ENCODE results near the gene CTAGE4.
"Not testable (repeated sequence)": the region's sequence is repeated elsewhere in the genome, so short reads cannot be mapped to it uniquely, and the experiment has no call there.

Gene CTAGE4, protein sequence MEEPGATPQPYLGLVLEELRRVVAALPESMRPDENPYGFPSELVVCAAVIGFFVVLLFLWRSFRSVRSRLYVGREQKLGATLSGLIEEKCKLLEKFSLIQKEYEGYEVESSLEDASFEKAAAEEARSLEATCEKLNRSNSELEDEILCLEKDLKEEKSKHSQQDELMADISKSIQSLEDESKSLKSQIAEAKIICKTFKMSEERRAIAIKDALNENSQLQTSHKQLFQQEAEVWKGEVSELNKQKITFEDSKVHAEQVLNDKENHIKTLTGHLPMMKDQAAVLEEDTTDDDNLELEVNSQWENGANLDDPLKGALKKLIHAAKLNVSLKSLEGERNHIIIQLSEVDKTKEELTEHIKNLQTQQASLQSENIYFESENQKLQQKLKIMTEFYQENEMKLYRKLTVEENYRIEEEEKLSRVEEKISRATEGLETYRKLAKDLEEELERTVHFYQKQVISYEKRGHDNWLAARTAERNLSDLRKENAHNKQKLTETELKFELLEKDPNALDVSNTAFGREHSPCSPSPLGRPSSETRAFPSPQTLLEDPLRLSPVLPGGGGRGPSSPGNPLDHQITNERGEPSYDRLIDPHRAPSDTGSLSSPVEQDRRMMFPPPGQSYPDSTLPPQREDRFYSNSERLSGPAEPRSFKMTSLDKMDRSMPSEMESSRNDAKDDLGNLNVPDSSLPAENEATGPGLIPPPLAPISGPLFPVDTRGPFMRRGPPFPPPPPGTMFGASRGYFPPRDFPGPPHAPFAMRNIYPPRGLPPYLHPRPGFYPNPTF

DNA sequence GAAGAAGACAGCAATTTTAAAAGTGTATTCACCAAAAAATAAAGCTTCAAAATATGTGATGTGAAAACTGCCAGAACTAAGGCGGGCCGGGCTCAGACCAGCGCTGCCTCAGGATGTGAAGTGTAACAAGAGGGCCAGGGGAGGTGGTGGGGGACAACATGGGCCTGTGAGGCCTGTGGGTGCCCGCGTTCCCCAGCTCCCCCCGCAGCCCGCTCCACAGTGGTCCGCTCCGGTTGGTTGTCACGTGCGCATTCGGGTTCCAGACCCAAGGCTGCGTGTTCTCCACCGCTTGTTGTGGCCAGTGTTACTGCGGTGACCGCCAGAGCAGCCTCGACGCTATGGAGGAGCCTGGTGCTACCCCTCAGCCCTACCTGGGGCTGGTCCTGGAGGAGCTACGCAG is at the start of gene CTAGE4:
Gene CTAGE4, plus strand, starts transcription at position 301 of the 400 bp plus-strand sequence. Its CDS starts 38 bp downstream, at position 339.
- DNase-seq, result not testable (repeated sequence)

DNA sequence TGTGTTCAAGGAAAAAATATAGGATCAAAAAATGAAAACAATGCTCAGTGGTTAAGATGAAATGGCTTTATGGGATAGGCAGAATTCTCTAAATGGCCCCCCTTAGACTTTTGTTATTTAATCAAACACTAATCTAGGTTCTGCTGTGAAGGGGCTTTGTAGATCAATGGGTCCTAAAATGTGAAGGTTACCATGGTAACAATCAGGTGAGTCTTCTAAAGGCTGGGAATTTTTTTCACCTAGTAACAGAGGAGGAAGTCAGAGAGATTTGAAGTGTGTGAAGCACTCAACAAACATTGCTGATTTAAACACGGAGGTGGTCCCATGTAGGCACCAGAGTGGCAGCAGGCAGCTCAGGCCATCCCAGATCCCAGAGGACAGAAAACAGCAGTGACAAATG is 49.1 kb upstream of the CTAGE4 start:
- no peak for DNase-seq

DNA sequence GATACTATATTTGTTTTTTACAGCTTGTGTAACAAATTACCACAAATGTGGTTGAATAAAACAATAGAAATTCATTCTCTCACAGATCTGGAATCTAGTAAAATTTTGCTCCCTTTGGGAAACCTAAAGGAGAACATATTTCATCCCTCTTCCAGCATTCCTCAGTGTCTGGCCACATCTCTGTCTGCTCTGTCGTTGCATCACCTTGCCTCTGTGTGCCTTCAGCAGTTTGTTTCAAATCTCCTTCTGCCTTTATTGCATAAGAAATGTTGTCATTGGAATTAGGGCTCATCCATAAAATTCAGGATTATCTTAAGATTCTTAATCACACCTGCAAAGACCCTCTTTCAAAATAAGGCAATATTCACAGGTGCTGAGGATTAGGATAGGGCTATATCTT is 45.8 kb upstream of the CTAGE4 start:
- DNase-seq, result no peak

DNA sequence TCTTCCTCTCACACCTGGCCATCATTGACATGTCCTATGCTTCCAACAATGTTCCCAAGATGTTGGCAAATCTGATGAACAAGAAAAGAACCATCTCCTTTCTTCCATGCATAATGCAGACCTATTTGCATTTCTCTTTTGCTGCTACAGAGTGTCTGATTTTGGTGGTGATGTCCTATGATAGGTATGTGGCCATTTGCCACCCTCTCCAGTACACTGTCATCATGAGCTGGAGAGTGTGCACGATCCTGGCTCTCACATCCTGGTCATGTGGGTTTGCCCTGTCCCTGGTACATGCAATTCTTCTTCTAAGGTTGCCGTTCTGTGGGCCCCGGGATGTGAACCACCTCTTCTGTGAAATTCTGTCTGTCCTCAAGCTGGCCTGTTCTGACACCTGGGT is 41.1 kb upstream of the CTAGE4 start:
- DNase-seq, result no peak

DNA sequence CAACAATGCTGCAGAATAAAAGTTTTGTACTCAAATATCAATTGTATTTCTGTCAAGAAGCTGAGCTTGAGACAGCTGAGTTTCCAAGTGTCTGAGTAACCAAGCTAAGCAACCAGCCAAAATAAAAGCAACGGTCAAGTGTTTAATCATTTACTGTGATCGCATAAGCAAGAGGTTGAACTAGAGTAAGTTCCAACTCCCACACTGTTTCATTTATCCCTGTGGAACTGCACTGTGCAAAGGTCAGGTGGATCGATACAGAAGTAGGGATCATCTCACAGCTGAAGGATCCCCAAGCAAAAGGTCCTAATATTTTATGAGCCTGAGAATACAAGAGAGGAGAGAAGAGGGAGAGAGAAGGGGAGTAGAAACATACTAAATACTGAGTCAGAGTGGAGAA is 38.8 kb upstream of the CTAGE4 start:
- no peak for DNase-seq

DNA sequence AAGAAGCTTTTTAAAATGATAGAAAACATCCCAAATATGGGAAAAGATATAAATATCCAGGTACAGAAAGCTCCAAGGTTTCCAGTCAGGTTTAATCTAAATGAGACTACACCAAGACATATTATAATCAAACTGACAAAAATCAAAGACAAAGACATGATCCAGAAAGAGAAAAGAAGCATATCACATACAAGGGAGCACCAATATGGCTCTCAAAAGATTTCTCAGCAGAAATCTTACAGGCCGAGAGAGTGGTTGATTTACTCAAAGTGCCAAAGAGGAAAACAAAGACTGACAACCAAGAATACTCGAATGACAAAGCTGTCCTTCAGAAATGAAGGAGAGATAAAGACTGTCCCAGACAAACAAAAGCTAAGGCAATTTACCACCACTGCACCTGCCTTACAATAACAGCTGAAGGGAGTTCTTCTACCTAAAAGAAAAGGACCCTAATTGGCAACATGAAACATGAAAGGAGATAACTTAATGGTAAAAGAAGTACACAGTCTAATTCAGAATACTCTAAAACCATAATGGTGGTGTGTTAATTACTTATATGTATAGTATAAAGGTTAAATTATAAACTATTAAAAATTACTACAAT is 34.9 kb upstream of the CTAGE4 start:
- no peak for DNase-seq

DNA sequence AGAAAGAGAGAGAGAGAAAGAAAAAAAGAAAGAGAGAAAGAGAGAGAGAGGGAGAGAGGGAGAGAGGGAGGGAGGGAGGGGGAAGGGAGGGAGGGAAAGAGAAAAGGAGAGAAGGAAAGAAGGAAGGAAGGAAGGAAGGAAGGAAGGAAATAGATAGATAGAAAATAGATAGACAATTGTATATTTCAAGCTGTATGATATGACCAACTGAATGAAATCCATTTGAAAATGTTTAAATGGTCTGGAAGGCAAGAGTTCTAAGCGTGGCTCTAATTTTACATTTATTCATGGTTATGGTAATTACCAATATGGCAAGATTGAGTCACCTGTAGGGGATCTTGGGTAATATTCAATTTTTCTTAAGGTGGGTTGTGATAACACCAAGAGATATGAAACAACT is 24.4 kb upstream of the CTAGE4 start:
- DNase-seq, result no peak

DNA sequence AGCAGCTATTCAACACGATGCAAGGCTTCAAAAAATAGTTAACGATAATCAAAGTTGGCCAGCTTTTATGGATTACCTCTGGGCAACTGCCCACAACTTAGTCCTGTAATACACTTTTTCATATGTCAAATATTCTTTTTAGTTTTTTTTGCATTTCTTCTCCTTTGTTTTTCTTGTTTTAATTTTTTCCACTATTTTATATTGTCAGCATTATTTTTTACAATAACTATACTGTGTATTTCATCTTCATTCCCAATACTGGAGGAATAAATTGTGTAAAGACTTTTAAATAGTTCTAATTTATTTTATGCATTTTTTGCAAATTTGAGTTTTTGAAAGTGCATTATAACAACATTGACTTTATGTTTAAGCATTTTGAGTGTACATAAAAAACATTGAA is 18.5 kb upstream of the CTAGE4 start:
- DNase-seq, result no peak

DNA sequence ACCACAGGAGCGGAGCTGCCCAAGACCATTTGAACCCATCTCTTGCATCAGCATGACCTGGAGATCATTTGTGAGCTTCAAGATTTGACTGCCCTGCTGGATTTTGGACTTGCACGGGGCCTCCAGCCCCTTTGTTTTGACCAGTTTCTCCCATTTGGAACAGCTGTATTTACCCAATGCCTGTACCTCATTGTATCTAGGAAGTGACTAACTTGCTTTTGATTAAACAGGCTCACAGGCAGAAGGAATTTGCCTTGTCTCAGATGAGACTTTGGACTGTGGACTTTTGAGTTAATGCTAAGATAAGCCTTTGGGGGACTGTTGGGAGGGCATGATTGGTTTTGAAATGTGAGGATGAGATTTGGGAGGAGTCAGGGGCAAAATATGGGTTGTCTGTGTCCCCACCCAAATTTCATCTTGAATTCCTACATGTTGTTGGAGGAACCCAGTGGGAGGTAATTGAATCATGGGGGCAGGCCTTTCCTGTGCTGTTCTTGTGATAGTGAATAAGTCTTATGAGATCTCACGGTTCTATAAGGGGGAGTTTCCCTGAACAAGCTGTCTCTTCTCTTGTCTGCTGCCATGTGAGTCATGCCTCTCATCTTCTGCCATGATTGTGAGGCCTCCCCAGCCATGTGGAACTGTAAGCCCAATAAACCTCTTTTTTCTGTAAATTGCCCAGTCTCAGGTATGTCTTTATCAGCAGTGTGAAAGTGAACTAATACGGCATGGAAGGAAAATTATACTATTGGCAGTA is 11.5 kb upstream of the CTAGE4 start:
- DNase-seq, result not testable (repeated sequence)

DNA sequence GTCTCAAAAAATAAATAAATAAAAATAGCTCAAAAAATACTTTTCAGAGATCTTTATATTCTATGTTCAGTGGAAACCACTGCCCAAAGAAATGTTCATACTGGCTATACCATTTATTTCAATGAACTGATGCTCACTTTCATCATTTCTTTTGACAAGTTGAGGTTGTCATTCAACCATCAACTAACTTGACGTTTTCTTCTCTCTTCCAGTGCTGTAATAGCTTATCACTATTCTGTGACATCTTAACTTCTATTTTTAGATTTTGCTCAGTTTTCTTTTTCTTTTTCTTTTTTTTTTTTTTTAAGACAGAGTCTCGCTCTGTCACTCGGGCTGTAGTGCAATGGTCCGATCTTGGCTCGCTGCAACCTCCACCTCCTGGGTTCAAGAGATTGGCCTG is 8.7 kb upstream of the CTAGE4 start:
- no peak for DNase-seq

DNA sequence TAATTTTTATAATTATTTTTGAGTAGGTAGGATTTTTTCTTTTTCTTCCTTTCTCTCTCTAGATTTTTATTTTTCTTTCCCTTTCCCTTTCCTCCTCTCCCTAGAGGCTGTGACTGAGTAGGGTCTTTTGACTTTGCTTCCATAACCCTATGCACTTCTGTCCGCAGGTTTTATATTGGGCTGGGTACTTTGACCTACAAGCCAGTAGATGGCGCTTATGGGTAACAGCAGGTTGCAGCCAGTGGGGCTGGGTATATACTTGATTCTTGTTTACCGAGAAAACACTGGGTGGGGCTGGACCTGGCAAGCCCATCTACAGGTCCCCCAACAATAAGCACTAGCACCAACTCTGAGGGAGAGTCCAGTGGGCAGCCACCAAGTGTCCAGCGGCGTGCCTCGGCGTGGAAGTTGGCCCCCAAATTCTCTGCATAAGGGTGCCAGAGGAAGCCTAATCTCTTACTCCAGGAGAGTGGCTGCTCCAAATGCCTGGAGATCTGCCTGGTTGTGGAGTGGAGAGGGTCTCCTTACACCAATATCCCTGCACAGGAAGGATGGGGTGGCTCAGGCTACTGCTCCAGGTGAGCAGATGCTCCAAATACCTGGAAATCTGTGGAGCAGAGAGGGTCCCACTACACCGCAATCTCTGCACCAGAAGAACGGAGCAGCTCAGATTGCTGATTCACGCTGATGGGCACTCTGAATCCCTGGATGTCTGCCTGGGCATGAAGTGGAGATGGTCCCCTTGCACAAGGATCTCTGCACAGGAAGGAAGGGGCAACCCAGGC is 4.7 kb upstream of the CTAGE4 start:
- DNase-seq, result not testable (repeated sequence)

DNA sequence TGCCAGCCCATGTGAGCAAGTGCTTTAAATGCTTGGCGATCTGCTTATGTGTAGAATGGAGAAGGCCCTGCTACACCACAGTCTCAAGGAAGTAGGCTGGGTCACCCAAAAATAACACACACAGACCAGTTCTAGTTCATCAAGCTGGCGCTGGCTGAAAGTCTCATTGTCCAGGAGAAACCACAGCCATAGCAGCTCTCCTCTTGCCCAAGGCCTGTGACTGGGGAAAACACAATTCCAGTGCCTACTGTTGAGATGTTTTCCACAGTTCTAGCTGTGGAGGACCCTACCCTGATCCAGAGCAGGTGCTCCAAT is 4.1 kb upstream of the CTAGE4 start:
- DNase-seq, result not testable (repeated sequence)

DNA sequence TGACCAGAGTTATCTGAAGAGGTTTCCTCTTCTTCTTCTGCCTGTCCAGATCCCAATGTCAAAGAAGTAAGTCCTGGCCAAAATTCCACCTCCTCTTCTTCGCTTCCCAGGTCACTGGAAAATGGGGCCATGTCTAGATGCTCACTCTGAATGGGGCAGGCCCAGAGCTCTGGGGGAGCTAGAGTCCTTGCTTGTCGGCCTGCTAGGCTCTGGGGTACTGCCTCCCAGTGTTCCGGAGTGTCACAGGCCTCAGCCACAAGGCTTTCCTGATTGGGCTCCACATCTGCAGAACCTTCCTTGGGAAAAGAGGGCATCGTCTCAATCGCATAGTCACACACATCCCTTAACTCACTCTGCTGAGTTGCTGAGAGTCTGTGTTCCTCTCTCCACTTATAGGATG is 4.6 kb downstream of the CTAGE4 start:
- DNase-seq, result not testable (repeated sequence)

DNA sequence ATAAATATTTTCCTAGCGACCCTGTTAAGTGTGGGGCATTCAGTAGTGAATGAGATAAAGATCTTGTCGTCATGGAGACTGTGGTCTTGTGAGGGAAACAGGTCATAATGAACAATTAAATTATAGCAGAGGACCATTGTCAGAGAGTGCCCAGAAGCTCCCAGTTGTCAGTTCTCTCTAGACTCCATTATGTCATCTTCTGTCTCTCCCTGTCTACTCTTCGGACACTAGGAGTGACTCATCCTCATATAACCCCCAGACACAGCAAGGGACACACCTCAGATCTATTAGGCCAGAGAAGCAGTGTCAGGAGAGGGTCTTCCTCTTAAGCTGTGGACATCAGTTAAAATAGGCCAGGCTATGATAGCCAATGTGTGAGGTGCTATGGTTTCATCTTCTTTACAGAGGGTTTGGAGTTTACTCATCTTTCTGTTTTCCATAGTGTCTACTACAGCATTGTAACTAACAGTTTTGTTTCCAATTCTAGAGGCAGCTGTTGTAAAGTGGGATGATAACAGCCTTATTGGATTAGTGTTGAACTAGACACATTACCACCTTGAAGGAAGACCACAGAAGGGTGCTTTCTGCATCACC is 5.4 kb downstream of the CTAGE4 start:
- DNase-seq, result not testable (repeated sequence)

DNA sequence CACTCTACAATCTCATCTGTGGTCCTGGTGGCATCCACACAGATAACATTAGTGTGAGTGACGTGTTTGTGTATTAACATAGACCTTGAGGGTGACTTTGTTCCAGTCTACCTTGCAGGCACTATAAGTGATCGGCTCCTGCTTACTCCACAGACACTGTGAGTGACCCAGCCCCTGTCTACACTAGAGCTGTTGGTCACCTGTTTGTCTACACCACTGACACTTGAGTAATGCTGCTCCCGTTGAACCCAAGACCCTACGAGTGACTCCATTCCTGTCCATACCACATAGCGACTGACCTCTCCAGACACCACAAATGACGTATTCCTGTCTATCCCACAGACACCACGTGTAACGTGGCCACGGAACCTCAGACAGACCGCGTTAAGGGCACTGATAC is 10.5 kb downstream of the CTAGE4 start:
- not testable (repeated sequence) for DNase-seq

DNA sequence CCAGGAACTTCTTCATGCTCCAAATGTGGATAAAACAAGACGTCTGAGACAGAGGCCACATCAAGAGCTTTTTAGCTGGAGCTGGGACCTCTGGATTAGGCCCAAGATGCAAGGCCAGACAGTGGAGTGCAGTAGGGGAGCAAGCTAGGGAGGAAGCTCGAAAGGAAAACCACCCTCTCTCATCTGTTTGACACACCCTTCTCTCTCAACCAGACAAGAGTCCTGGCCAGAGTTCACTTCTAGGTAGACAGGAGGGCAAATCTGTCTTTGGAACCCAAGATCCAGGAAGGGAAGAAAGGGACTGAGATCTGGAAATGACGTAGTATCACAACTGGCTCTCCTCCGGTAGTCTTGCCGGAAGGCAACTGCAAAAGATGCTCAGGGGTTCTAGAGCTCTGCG is 11.2 kb downstream of the CTAGE4 start:
- DNase-seq, result not testable (repeated sequence)

DNA sequence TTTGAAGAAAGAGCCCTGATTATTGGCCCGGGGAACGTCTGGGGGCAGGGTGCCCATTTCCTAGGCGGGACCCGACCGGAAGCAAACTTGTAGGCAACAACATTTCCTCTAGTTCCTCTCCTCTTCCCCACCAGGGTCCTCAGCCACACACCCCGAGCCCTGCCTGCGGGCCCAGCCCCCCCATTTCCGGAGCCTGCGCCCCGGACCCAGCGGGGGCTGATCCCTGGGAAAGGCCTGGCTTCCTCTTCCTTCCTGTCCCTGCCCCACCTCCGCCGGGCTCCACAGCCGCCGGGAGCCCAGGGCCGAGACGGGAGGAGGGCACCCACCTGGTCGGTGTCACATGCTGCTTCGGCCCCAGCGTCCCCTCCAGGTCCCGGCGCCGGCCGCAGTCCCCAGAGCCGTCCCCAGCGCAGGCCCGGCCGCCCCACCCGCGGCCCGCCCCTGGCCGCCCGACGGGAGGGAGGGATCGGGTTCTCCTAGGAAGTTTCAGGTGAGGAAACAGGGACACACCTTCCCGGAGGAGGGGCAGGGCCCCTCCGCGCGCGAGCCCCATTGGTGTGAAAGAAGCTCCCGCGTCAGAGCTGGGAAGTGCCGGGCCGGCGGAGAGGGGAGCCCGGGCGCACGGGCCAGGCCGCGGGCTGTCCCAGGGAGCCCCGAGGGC is 12.1 kb downstream of the CTAGE4 start, which contains the start of gene ARHGEF35:
Gene ARHGEF35, minus strand, starts transcription at position 622 of the 661 bp plus-strand sequence. CDS start 7,450 bp downstream, outside the sequence.
- not testable (repeated sequence) for DNase-seq

DNA sequence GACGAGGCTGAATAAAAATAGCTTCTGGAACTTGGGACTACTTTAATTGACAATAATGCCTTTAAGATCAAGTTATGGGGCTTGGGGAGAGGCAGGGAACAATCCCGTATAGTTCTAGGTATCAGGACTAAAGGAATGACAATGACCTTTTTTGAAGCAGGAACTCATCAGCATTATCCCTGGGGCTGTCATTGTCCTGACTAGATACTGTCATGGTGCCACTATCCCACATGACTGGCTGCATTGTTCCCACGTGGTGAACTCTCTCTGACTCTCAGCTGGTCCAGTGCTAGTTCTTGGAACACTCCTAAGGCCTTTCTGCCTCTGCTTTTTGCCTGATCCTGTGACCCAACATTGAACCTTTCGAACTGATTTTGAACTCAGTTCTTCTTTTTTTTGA is 15.7 kb downstream of the CTAGE4 start:
- not testable (repeated sequence) for DNase-seq

DNA sequence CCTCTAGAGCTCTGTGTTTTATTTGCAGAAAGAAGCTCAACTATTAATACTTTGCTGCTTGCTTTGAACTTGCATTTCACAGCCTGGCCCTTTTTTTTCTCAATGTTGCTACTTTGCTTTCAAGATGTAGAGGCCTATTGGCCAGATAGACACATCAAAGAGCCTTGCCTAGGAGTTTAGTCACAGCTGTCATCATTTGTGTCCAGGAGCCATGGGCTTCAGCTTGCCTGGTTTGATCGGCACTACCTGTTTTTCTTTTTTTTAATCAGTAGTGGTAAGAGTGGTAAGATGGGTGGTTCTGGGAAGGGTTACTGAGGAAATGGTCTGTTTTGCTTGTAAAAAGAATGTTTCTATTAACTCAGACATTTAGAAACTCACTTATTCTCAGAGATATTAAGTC is 18.7 kb downstream of the CTAGE4 start:
- DNase-seq, result not testable (repeated sequence)

DNA sequence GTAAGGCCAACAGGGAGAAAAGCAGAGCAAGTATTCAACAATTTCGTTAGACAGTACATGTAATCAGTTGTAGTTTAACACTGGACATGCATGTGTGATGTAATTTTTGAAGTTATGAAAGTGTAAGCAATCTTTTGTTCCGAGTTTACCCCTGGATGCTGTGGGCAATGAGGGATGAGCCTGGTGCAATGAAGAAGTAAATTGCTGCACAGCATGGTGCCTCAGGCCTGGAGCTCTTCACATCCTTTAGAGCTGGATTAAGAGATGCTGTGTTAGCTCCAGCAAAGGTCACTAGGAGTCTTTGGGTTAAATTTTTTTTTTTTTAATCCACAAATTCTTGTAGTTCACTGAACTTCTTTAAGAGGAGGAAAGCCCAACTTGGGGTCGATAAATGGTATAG is 19.8 kb downstream of the CTAGE4 start:
- DNase-seq, result not testable (repeated sequence)

DNA sequence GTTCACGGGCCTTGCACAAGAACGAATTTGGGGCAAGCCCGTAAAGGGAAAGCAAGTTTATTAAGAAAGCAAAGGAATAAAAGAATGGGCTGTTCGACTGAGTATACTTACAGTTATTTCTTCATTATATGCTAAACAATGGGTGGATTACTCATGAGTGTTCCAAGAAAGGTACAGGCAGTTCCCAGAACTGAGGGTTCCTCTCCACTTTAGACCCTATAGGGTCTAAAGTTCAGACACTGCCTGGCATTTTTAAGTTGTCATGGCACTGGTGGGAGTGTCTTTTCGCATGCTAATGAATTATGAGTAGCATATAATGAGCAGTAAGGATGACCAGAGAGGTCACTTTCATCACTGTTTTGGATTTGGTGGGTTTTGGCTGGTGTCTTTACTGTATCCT is 22.0 kb downstream of the CTAGE4 start:
- not testable (repeated sequence) for DNase-seq

All from NCI-H187 (cell line).